ENCODE results near the gene TOPAZ1. TPM values are rescaled to one million over a fixed set of nuclear protein-coding genes. Genes with fewer than 3 reads are reported as not detected.

The TOPAZ1 gene
- total and polyA plus RNA-seq, 2 of the 8 experiments (the other 6 are each of a cell fraction or from before 2014, with no cell fraction given) = not detected

DNA sequence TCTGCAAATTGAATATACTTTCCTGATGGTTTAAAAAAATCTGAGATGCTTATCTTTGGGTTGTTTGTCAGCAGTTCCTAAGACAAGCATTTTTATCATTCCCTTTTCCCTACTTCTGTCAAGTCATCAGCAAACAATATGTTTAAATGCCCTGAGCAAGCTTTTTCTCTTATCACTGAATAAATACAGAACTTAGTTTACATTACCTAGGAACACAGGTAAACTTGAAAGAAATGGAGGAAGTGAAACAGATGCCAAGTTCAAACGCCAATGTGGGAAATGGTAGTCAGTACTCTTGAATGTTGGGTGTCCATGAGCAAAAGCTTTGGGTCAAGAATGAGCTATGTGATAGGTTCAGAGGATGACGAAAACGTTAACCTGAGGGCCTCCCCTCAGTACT lies 79.6 kb downstream of the TOPAZ1 start:
- H2BK5ac ChIP-seq (ENCODE audit: low read depth, low read length) = no peak overlapping the region
- no peak overlapping the region for H3K56ac ChIP-seq (replicated peaks; ENCODE audit: insufficient read length, low read depth, low read length)
- no peak overlapping the region for H3K18ac ChIP-seq (ENCODE audit: extremely low read depth, low read length)
- no peaks in the 10 kb centered on the region for H3K23me2 ChIP-seq (ENCODE audit: low read depth, low read length)
- WGBS, 2 experiments (ENCODE audit: extremely low coverage in 1 of 2, insufficient coverage in 1 of 2, insufficient read length in 1 of 2, insufficient replicate concordance in 2 of 2, low coverage in 1 of 2, low lambda C conversion rate in 2 of 2, missing lambda C conversion rate in 1 of 2) = 82% methylated on average over 3 of the region's 3 CpGs; no CpG with 5 or more reads in 1 of the 2 experiments
- no peak for DNase-seq (ENCODE audit: low read depth in 1 of 2, low spot score in 2 of 2)
- H3K9me3 ChIP-seq (ENCODE audit: insufficient read depth in 2 of 2, low read depth in 1 of 2, low read length in 1 of 2) = no peaks in the 10 kb centered on the region
- TF ChIP-seq KDM4A (IDR thresholded peaks at IDR 0.05; ENCODE audit: low read depth, low read length, severe bottlenecking) (no peak), TAF1 (IDR thresholded peaks at IDR 0.05; ENCODE audit: low read depth, low read length) (no peak), TAF7 (optimal IDR thresholded peaks at IDR 0.05; ENCODE audit: borderline replicate concordance, low read depth, low read length) (no peak), CHD2 (IDR thresholded peaks at IDR 0.05; ENCODE audit: low read length) (no peak), SRF (IDR thresholded peaks at IDR 0.05; ENCODE audit: low read depth, low read length) (no peak), ASH2L (IDR thresholded peaks at IDR 0.05; ENCODE audit: low read length) (no peak), EGR1 (IDR thresholded peaks at IDR 0.05; ENCODE audit: borderline replicate concordance, low read depth, low read length) (no peak), CTBP2 (IDR thresholded peaks at IDR 0.05; ENCODE audit: borderline replicate concordance, insufficient read depth, insufficient read length, low read length) (no peak), RFX5 (IDR thresholded peaks at IDR 0.05; ENCODE audit: borderline replicate concordance, low read depth, low read length) (no peak), BRCA1 (IDR thresholded peaks at IDR 0.05; ENCODE audit: low read depth, low read length) (no peak), SIN3A (conservative IDR thresholded peaks at IDR 0.05 in 1 of 2, IDR thresholded peaks at IDR 0.05 in 1 of 2; ENCODE audit: low read depth in 1 of 2, low read length in 2 of 2) (no peak), POLR2AphosphoS5 (IDR thresholded peaks at IDR 0.05; ENCODE audit: low read depth, low read length) (no peak), BACH1 (IDR thresholded peaks at IDR 0.05; ENCODE audit: low read length) (no peak)
- CTCF ChIA-PET (ENCODE audit: partially characterized antibody) = interaction anchor here (1.2 kb wide), 1 partner anchor 20 kb away, joined by 4 read pairs; no protein-coding TSS in a partner anchor
- FAIRE-seq = no peak
- H2BK15ac ChIP-seq (ENCODE audit: low read length) = no peak overlapping the region
- H3K4me3 ChIP-seq (ENCODE audit: extremely low read depth in 1 of 4, insufficient read depth in 2 of 4, low read depth in 3 of 4, low read length in 4 of 4) = no peak overlapping the region
- H3K23ac ChIP-seq (ENCODE audit: insufficient read length) = no peak overlapping the region
- no peaks in the 10 kb centered on the region for H4K20me1 ChIP-seq (replicated peaks in 1 of 2; ENCODE audit: control insufficient read depth in 1 of 2, insufficient read depth in 2 of 2, low read length in 2 of 2)
- no peaks in the 10 kb centered on the region for H3K4me1 ChIP-seq (replicated peaks in 1 of 4; ENCODE audit: control insufficient read depth in 3 of 4, insufficient read depth in 4 of 4, low read length in 3 of 4)
- H4K8ac ChIP-seq (ENCODE audit: extremely low read depth, insufficient read depth, low read length) = no peak overlapping the region
- no peaks in the 10 kb centered on the region for H3K27me3 ChIP-seq (replicated peaks in 1 of 4; ENCODE audit: control insufficient read depth in 3 of 4, extremely low read depth in 1 of 4, insufficient read depth in 3 of 4, low read length in 3 of 4)
- no peak overlapping the region for H2BK12ac ChIP-seq (ENCODE audit: low read depth, low read length)
- H4K5ac ChIP-seq (ENCODE audit: insufficient read length, low read depth, low read length) = no peak overlapping the region
- H2BK120ac ChIP-seq (replicated peaks; ENCODE audit: low read depth, low read length) = no peak overlapping the region
- H3K79me2 ChIP-seq (ENCODE audit: control insufficient read depth in 1 of 2, insufficient read depth in 2 of 2, low read length in 2 of 2) = no peaks in the 10 kb centered on the region
- no peaks in the 10 kb centered on the region for H3K79me1 ChIP-seq (ENCODE audit: low read depth, low read length)
- H3K36me3 ChIP-seq (ENCODE audit: control insufficient read depth in 2 of 4, insufficient read depth in 4 of 4, low read length in 3 of 4) = no peaks in the 10 kb centered on the region
- no peak overlapping the region for H3K27ac ChIP-seq (ENCODE audit: low read depth, low read length)
- POLR2A ChIA-PET (ENCODE audit: partially characterized antibody) = interaction anchor here (0.6 kb wide), 1 partner anchor 20 kb away, joined by 3 read pairs; no protein-coding TSS in a partner anchor
- no peak overlapping the region for H3K4me2 ChIP-seq (ENCODE audit: insufficient read depth in 1 of 2, low read depth in 2 of 2, low read length in 2 of 2)
- no peak overlapping the region for H3K4ac ChIP-seq (replicated peaks; ENCODE audit: insufficient read length, low read depth, low read length)
- no peak overlapping the region for H2BK20ac ChIP-seq (ENCODE audit: low read length)
- H2AFZ ChIP-seq (ENCODE audit: low read length) = no peak overlapping the region
- no peak overlapping the region for H4K91ac ChIP-seq (replicated peaks; ENCODE audit: insufficient read length, low read length)
- H2AK5ac ChIP-seq (ENCODE audit: low read depth, low read length) = no peak overlapping the region
- no peak overlapping the region for H3K9ac ChIP-seq (replicated peaks in 1 of 4; ENCODE audit: extremely low read depth in 1 of 4, low read depth in 3 of 4, low read length in 3 of 4)
- no peak overlapping the region for H3K14ac ChIP-seq (ENCODE audit: insufficient read length)

Measured in H1 (cell line).